Lung microvascular endothelial cell (primary cell): ENCODE results near the gene GSK3A. TPM values are rescaled to one million over a fixed set of nuclear protein-coding genes. Genes with fewer than 3 reads are reported as not detected.

Source experiments
- DNase-seq, 2 donors: peaks; one replicate each; pipeline versions ENCODE4 v3.0.0 to v3.0.0-alpha.2; 2010; ENCODE audit warnings: low read depth in 2 of 2
- total RNA-seq: library from RNA; depleted of rRNA; stranded (reverse); fragments of >200 nt; gene quantifications from 2 replicates; pipeline ENCODE4 v1.2.1, GENCODE V29; 2014

Gene GSK3A
- 8.3 and 11.3 TPM in 2 replicates for total RNA-seq

DNA sequence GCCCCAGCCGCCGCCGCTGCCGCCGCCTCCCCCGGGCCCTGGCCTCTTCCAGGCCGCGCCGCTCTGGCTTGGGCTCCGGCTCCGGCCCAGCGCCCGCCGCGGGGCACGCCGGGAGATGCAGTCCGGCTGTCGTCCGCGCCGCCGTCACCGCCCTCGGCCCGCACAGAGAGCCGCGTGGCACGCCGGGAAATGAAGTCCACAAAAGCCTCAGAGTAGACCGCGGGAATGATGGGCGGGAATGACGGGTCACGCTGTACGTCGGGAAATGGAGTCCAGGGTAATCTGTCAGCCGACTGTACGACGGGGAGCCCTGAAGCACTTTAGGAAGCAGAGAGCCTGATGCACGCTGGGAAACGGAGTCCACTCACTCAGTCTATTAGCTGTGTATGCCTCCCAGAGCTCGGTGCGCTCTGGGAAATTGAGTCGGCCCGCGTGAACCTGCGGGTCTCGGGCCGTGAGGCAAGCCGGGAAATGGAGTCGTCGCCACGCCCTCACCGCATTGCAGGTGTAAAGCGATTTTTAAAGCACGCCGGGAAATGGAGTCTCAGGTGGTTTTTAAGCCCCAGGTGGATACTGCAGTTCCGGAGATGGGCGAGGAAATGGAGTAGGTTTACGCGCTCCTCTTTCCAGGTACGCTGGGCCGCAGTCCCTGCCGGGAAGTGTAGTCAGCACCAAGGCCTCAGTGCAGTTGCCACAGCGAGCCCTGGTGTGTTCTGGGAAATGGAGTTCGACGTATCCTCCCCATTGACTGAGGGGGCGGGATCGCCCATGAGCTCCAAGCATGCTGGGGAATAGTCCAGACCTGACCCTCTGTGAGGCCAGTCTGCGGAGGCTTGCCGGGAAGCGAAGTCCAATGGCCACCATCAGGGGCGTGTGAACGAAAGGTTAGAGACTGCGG lies at the start of gene GSK3A:
Gene GSK3A (minus strand): TSS at position 91 of the 898 bp plus-strand sequence. CDS start 137 bp downstream, outside the sequence.
- peak; percentile 100 for DNase-seq

DNA sequence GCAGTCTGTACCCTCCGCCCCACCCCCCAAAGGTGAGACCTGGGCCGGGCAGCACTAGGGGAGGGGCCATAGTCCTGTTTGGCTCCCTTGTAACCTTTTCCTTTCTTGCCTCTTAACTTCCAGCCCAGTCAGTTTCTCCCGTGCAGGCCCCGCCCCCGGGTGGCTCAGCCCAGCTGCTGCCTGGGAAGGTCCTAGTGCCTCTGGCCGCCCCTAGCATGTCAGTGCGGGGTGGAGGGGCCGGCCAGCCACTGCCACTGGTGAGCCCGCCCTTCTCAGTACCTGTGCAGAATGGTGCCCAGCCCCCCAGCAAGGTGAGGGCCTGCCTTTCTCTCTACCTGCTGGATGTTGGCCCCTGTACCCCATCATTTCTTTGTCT lies 49.0 kb upstream of the GSK3A start:
- DNase-seq: no peak

DNA sequence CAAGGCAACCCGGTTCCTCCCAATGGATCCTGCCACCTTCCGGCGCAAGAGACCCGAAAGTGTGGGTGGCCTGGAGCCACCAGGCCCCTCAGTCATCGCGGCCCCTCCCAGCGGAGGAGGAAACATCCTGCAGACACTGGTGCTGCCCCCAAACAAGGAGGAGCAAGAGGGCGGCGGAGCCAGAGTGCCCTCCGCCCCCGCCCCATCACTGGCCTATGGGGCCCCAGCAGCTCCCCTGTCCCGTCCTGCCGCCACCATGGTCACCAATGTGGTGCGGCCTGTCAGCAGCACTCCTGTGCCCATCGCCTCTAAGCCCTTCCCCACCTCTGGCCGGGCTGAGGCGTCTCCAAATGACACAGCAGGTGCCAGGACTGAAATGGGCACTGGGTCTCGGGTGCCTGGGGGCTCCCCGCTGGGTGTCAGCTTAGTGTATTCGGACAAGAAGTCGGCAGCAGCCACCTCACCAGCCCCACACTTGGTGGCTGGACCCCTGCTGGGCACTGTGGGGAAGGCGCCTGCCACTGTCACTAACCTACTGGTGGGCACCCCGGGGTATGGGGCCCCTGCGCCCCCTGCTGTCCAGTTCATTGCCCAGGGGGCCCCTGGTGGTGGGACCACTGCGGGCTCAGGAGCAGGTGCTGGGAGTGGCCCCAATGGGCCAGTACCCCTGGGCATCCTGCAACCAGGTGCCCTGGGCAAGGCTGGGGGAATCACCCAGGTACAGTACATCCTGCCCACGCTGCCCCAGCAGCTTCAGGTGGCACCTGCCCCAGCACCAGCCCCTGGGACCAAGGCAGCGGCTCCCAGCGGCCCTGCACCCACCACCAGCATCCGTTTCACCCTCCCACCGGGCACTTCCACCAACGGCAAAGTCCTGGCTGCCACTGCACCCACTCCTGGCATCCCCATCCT lies 48.4 kb upstream of the GSK3A start:
- DNase-seq: peak; percentile 34 to 64

DNA sequence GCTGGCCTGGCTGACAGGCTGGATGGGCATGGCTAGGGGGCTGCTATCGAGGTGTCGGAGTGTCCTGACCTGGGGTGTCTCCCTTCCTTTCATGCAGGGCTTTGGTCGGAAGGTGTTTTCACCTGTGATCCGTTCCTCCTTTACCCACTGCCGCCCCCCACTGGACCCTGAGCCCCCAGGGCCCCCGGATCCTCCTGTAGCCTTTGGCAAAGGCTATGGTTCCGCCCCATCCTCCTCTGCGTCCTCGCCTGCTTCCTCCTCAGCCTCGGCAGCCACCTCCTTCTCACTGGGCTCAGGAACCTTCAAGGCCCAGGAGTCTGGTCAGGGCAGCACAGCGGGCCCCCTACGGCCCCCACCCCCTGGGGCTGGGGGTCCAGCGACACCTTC lies 47.7 kb upstream of the GSK3A start:
- no peak for DNase-seq

DNA sequence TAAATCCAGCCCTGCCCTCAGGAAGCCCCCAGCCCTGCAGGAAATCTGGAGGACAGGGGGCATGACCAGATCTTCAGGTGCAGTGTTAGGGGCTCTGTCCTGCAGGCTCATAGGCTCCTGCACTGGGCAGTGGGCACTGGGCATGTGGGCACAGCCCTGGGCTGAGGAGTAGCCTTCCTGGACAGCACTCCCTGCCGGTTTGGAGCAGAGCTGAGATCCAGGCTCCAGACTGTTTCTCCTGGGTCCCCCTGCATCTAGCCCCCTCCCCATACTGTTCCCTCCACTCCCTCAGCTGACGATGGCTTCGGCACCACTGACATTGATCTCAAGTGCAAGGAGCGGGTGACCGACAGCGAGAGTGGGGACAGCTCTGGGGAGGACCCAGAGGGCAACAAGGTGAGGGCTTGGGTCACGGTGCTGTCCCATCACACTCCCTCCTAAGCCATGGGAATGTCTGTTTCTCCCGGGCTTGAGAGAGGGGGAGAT lies 47.2 kb upstream of the GSK3A start:
- DNase-seq: no peak

DNA sequence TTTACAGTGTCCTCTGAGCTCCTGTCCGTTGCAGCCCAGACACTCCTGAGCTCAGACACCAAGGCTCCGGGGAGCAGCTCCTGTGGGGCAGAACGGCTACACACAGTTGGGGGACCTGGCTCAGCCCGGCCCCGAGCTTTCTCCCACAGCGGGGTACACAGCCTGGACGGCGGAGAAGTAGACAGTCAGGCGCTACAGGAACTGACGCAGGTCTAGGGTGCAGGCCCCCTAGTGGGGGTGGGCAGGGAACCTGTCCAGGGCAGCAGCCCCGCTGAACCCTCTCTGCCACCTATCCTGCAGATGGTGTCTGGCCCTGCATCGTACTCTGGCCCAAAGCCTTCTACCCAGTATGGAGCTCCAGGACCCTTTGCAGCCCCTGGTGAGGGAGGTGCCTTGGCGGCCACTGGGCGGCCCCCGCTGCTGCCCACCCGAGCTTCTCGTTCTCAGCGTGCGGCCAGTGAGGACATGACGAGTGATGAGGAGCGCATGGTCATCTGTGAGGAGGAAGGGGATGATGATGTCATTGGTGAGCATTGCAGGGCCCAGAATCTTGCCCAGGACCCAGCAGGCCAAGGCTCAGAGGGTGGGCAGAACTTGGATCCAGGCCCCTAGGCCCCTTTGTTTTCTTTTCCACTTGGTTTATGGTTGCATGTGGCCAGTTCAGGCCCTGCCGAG lies 46.6 kb upstream of the GSK3A start:
- DNase-seq: no peak

DNA sequence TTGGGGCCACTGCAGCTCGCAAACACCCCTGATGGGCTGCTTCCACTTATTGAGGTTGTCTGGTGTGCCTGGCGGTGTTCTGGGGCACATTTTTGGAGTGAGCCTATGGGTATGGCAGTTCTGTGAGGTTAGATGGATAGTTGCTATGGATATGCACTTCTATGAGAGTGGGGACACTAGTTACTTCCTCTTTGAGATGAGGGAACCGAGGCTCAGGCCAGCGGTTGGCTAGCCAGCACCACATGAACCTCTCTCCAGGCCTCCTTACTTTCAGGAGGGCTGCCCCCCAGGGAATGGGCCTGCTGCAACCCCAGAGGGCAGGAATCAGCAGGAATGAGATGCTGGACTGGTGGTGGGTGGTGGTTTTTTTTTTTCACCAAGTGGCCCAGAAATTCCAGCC lies 46.0 kb upstream of the GSK3A start:
- DNase-seq: no peak

DNA sequence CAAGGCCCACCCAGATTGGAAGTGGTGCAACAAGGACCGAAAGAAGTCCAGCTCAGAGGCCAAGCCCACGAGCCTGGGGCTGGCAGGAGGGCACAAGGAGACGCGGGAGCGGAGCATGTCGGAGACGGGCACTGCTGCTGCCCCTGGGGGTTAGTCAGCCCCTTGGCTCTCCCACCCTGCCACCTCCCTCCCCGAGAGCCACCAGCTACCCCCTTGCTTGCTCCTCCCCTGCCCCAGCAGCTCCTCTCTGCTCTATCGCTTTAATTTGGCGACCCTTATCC lies 45.4 kb upstream of the GSK3A start:
- no peak for DNase-seq

DNA sequence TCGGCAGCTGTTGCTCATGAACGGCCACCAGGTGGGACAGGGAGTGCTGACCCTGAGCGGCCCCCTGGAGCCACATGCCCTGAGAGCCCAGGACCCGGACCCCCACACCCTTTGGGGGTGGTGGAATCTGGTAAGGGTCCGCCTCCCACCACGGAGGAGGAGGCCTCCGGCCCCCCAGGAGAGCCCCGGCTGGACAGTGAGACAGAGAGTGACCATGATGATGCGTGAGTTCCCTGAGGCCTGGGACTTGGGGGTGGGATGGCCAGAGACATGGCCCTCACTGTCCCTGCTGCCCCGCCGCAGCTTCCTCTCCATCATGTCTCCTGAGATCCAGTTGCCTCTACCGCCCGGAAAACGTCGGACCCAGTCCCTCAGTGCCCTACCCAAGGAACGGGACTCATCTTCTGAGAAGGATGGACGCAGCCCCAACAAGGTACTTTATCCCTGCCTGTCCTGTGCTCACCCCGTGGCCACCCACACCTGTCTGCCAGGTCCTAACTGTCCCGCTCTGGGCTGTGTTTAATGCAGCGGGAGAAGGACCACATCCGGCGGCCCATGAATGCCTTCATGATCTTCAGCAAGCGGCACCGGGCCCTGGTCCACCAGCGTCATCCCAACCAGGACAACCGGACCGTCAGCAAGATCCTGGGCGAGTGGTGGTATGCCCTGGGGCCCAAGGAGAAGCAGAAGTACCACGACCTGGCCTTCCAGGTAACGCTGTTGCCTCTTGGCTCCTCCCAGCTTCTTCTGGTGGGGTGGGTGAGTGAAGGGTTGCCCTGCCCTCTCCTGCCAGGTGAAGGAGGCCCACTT lies 44.8 kb upstream of the GSK3A start:
- no peak for DNase-seq

DNA sequence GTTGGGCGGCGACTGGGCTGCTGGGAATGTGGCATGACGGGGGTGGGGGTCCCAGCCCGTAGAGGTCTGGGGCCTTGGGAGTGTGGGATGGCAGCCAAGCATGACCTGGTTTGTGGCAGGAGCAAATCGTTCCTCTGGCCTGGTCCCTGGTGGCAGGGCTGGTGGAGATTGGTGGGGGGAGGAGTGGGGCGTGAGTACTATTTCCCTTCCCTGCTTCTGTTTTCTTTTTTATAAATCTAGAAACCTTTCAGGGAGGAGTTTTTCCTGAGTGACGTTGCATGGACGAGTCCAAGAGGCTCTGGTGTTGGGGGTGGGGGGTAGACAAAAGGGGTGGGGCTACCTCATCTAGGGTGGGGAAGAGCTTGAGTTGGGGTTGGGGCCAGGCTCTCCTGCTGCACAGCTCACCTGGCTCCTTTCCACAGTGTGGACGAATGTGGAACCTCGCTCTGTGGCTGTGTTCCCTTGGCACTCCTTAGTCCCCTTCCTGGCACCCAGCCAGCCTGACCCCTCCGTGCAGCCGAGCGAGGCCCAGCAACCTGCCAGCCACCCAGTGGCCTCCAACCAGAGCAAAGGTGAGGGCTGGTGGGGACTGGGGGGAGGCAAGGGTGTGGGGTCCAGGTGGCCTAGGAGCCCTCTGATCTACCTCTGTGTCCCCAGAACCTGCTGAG lies 44.1 kb upstream of the GSK3A start:
- DNase-seq: peak; percentile 59 to 64

DNA sequence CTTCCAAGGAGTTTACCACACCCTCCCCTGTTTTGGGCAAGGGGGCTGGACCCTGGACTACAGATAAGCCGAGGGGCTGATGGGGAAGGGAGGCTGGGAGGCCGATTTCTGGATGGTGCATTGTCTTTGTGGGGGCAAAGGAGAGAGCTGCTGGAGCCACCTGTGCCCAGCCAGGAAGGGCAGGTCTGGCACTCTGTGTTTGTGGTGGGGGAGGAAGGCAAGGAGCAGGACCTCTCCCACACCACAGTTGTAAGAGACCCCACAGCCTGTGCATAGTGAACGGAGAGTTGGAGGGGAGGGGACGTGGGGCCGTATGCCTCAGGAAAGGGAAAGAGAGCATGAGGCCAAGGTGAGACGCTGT lies 43.6 kb upstream of the GSK3A start:
- no peak for DNase-seq

DNA sequence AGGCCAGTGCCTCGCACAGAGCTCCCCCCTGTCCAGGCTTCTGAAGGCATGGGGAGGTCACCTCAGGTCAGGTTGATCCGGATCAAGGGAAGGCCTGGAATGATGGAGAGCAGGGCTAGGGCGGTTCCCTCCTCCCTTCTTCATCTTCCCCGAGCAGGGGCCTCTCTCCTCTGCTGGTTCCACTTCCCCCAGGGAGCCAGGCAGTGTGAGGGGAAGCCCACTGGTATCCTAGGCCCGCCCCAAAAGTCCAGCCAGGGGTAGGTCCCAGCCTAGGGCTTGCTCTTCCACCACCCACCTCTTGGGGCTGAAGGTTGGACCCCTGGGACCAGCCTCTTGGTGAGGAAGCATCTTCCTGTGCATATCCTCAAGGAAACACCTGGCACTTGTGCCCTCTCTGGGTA lies 43.1 kb upstream of the GSK3A start:
- DNase-seq: no peak

DNA sequence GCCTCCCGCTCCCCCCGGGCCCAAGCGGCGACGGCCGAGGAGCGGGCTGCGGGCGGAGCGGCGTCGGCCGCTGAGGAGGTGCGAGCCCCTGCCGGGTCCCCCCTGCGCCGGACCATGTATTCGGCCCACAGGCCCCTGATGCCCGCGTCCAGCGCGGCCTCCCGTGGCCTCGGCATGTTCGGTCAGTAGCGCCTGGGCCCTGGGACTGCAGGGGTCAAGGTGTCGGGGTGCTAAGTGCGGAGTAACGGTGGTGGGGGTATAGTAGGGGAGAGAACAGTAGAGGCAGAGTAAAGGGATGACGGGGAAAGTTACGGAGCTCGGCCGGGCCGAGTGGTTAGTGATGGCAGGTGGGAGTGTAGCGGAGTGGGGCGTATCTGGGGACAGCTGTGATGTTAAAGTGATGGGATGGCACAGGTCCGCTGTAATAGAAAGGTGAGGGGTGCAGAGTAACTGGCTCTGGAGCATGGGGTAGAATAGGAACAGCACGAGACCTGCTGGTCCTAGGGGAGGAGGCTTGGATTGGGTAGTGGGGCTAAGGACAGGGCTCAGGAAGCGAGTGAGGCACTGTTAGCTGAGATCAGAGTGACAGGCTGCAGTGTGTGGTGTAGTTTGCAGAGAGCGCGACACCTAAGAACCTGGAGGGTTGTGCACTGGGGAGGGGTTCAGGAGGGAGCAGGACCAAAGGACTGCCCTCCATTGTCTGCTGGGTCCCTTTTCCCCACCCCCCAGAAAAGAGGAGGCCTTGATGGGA lies 42.4 kb upstream of the GSK3A start:
- DNase-seq: no peak

DNA sequence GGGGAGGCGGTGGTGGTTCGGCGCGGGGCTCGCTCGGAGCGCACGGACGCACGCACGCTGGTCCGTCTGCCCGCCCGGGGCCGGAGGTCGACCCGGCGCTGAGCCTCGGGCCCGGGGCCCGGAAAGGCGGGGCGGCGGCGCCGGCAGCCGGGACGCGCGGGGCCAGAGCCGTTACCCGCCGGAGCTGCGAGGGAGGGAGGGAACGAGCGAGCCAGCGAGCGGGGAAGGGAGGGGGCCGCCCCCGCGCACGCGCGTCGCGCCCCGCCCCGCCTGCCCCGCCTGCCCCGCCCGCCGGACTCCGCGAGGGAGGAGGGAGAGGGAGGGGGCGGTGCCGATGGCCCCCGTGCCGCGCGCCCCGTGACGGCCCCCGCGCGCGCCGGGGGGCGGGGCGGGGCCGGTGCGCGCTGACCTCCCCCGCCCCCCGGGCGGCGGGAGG lies 41.7 kb upstream of the GSK3A start:
- peak; percentile 77 to 87 for DNase-seq

DNA sequence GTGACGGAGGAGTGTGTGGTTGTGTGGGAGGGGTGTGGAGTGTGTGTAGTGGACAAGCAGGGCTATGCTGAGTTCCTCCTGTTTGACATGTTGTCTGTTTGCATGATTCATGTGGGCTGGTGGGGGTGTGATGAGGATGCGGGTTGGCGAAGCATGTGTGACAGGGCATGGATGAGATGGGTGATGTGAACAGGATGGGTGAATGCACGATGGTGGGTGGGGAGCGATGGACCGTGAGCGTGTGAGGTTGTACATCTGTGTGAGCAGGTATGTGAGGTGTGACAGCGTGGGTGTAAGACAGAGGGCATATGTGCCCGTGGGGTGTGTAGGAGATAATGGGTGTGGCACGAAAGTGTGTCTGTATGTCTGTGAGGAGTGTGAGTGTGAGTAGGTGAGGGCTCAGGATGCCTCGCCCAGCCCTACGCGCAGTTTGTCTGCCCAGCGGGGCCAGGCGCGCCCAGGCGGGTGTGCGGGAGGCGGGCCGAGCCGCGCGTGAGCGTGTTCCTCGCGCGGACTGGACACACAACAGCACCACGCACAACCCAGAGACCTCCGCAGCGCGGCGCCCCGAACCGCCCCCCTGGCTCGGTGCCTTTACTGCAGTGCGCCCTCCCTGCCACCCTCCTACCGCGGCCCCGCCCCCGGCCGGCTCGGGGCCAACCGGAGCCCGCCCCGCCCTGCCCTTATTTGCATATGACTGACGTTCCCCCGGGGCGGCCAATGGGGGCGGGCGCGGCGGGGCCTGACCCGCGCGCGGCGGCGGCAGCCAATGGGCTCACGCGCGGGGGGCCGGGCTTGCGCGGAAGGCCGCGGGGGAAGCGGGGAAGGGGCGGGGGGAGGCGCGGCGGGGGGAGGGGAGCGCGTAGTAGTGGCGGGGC lies 41.0 kb upstream of the GSK3A start:
- peak; percentile 95 to 96 for DNase-seq

DNA sequence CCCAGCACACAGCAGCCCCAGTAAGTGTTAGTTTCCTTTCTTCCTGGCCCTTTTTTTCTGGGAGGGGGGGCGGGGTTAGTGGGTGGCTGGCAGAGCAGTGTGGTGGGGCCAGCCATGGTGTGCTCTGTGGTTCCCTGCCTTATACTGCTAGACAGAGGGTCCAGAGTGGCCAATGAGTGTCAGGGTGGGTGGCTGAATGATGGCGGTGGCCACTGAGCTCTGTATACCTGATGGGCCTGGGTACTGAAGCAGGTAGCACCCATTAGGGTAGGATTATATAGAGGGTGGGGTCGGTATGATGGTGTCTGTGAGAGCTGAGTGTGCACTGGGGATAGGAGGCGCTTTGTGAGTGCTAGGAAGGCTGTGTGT lies 40.4 kb upstream of the GSK3A start:
- no peak for DNase-seq

DNA sequence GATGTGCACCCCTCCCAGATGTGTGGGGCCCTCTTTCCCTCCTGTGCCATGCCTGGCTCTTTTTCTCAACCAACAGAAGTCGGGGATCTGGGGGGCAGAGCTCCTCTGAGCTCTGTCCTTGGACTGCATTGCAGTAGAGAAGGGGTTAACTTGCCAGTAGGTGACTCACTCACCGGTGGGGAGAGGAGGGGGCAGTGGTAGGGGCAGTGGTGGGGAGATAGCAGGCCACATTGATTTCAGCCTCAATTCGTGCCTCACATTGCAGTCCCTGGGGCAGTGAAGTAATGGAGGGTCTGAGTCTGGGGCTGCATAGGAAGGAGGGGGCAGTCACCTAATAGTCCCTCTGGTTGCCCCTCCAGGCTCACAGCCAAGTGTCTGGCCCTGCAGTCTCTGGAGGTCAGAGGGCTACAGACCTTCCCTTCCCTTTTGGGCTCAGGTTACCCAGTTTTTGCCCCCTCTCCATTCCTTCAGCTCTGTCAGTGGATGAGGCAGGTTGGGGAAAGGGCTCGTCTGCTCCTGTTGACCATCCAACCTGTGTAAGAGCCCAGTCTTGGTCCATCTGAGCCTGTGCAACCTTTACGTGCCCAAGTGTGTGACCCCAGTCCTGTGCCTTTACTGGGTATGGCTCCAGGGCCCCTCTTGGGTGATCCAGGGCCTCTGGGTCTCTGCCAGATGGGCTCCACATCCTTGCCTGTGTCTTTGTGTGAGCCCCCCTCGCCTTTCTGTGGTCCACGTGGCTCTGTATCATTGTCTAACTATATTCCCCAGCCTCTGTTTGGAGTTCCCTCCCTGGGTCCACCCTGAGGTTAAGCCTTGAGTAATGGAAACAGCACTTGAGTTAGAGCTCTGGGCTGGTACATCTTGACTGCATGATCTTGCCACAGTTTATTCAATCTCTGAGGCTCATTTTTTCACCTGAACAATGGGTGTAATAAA lies 39.7 kb upstream of the GSK3A start:
- peak; percentile 45 to 63 for DNase-seq
